WTC11 (cell line): ENCODE measurements around the gene PDZD7. TPM values are rescaled to one million over a fixed set of nuclear protein-coding genes. Genes with fewer than 3 reads are reported as not detected.

ENCODE experiments used
- ATAC-seq: fragments of 200-7000 bp; cut with Tn5 transposase; 2 replicates; pipeline ENCODE4 v1.10.0; 2021; ENCODE audit warnings: mild to moderate bottlenecking, moderate library complexity
- CTCF ChIA-PET: fragments of 300-600 bp; sonication (Branson Sonifier 250); formaldehyde crosslinking; loops from one replicate; lab custom pipeline; 2021; ENCODE audit warnings: antibody characterized with exemption; lab: Charles Lee
- POLR2A ChIA-PET: fragments of 350-600 bp; sonication (Branson Sonifier 250); formaldehyde crosslinking; loops from one replicate; lab custom pipeline; 2021; ENCODE audit warnings: antibody characterized with exemption; lab: Charles Lee
- DNase-seq: peaks from one replicate; pipeline ENCODE4 v3.0.0; 2021; ENCODE audit warnings: low spot score
- H3K27ac Mint-ChIP-seq: 2 replicates; pipeline ENCODE4 v1.8.0; 2021; ENCODE audit warnings: mixed read lengths
- H3K27me3 Mint-ChIP-seq: 2 replicates; pipeline ENCODE4 v1.8.0; 2021; ENCODE audit warnings: low read depth, mild to moderate bottlenecking, moderate library complexity, mixed read lengths
- H3K36me3 Mint-ChIP-seq: 2 replicates; pipeline ENCODE4 v1.8.0; 2021; ENCODE audit warnings: mixed read lengths
- H3K4me1 Mint-ChIP-seq: 2 replicates; pipeline ENCODE4 v1.8.0; 2022; ENCODE audit warnings: mixed read lengths
- H3K4me3 Mint-ChIP-seq: 2 replicates; pipeline ENCODE4 v1.8.0; 2021; ENCODE audit warnings: mild to moderate bottlenecking, moderate library complexity, mixed read lengths
- H3K9me3 Mint-ChIP-seq: 2 replicates; pipeline ENCODE4 v1.8.0; 2021; ENCODE audit warnings: mixed read lengths
- ATF2 ChIP-seq: sonication (generic); formaldehyde crosslinking; IDR thresholded peaks from 2 replicates; pipeline ENCODE4 v1.8.1; 2022; ENCODE audit warnings: low read depth, missing genetic modification reagents, borderline replicate concordance
- E2F1 ChIP-seq: sonication (generic); formaldehyde crosslinking; IDR thresholded peaks from 2 replicates; pipeline ENCODE4 v1.8.0; 2022; ENCODE audit warnings: mild to moderate bottlenecking, missing genetic modification reagents
- ESRRA ChIP-seq: sonication (generic); formaldehyde crosslinking; IDR thresholded peaks from 2 replicates; pipeline ENCODE4 v1.8.1; 2022; ENCODE audit warnings: mild to moderate bottlenecking, missing genetic modification reagents, borderline replicate concordance
- FOXJ3 ChIP-seq: sonication (generic); formaldehyde crosslinking; IDR thresholded peaks from 2 replicates; pipeline ENCODE4 v1.9.0; 2021; ENCODE audit warnings: missing genetic modification reagents, mild to moderate bottlenecking, borderline replicate concordance
- FOXP4 ChIP-seq: sonication (generic); formaldehyde crosslinking; IDR thresholded peaks from 2 replicates; pipeline ENCODE4 v1.8.0; 2022; ENCODE audit warnings: mild to moderate bottlenecking, missing genetic modification reagents
- GRHL2 ChIP-seq: fragments of 250-450 bp; sonication (Bioruptor Pico); IDR thresholded peaks from 2 replicates; pipeline ENCODE4 v1.8.0; 2022; ENCODE audit warnings: mild to moderate bottlenecking, moderate library complexity; ENCODE audit not compliant: insufficient replicate concordance, severe bottlenecking
- IRF1 ChIP-seq: sonication (generic); formaldehyde crosslinking; IDR thresholded peaks from 2 replicates; pipeline ENCODE4 v1.8.0; 2023; ENCODE audit warnings: missing genetic modification reagents
- KAT7 ChIP-seq: sonication (generic); formaldehyde crosslinking; IDR thresholded peaks from 2 replicates; pipeline ENCODE4 v1.8.1; 2023; ENCODE audit warnings: missing genetic modification reagents, mild to moderate bottlenecking, borderline replicate concordance
- NR1H2 ChIP-seq: sonication (generic); formaldehyde crosslinking; IDR thresholded peaks from 2 replicates; pipeline ENCODE4 v1.9.0; 2021; ENCODE audit warnings: mild to moderate bottlenecking, moderate library complexity, missing genetic modification reagents
- OVOL2 ChIP-seq: fragments of 250-450 bp; sonication (Bioruptor Pico); IDR thresholded peaks from 2 replicates; pipeline ENCODE4 v1.9.0; 2021; ENCODE audit warnings: mild to moderate bottlenecking, borderline replicate concordance
- SMAD4 ChIP-seq: sonication (generic); formaldehyde crosslinking; IDR thresholded peaks from 2 replicates; pipeline ENCODE4 v1.8.0; 2022; ENCODE audit warnings: mild to moderate bottlenecking, missing genetic modification reagents
- TEAD4 ChIP-seq: sonication (generic); formaldehyde crosslinking; IDR thresholded peaks from 2 replicates; pipeline ENCODE4 v1.8.0; 2022; ENCODE audit warnings: mild to moderate bottlenecking, missing genetic modification reagents
- ZBTB21 ChIP-seq: sonication (generic); formaldehyde crosslinking; IDR thresholded peaks from 2 replicates; pipeline ENCODE4 v1.8.1; 2023; ENCODE audit warnings: mild to moderate bottlenecking, missing genetic modification reagents, borderline replicate concordance
- total RNA-seq: library from RNA; stranded (reverse); gene quantifications from 3 replicates; pipeline ENCODE4 v1.2.3, GENCODE V29; 2021
- TF ChIP-seq, protein P1 (sequence below): sonication (generic); formaldehyde crosslinking; IDR thresholded peaks from 2 replicates; pipeline ENCODE4 v1.8.1; 2023; ENCODE audit warnings: mild to moderate bottlenecking, missing genetic modification reagents
- TF ChIP-seq, protein P2 (sequence below): fragments of 250-450 bp; sonication (Bioruptor Pico); IDR thresholded peaks from 2 replicates; pipeline ENCODE4 v1.9.0; 2021; ENCODE audit warnings: mild to moderate bottlenecking, borderline replicate concordance
- TF ChIP-seq, protein P3 (sequence below): fragments of 200-600 bp; IDR thresholded peaks from 2 replicates; pipeline ENCODE4 v1.8.0; 2022; ENCODE audit warnings: antibody characterized with exemption
- TF ChIP-seq, protein P4 (sequence below): sonication (generic); formaldehyde crosslinking; IDR thresholded peaks from 2 replicates; pipeline ENCODE4 v1.8.1; 2022; ENCODE audit warnings: low read depth, mild to moderate bottlenecking, moderate library complexity, missing genetic modification reagents, borderline replicate concordance

PDZD7 gene
- total RNA-seq, 1 experiment from 2014 or later: 2.6 TPM

GRCh38 chr10:100963826-100964225 is 67.1 kb downstream of the PDZD7 start (continued):
- TF ChIP-seq FOXP4 (CRISPR knock-in tag) (no peak), FOXJ3 (CRISPR knock-in tag) (no peak), IRF1 (CRISPR knock-in tag) (no peak)
- TF ChIP-seq, protein P1, sequence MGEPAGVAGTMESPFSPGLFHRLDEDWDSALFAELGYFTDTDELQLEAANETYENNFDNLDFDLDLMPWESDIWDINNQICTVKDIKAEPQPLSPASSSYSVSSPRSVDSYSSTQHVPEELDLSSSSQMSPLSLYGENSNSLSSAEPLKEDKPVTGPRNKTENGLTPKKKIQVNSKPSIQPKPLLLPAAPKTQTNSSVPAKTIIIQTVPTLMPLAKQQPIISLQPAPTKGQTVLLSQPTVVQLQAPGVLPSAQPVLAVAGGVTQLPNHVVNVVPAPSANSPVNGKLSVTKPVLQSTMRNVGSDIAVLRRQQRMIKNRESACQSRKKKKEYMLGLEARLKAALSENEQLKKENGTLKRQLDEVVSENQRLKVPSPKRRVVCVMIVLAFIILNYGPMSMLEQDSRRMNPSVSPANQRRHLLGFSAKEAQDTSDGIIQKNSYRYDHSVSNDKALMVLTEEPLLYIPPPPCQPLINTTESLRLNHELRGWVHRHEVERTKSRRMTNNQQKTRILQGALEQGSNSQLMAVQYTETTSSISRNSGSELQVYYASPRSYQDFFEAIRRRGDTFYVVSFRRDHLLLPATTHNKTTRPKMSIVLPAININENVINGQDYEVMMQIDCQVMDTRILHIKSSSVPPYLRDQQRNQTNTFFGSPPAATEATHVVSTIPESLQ (CRISPR knock-in tag): no peak

DNA sequence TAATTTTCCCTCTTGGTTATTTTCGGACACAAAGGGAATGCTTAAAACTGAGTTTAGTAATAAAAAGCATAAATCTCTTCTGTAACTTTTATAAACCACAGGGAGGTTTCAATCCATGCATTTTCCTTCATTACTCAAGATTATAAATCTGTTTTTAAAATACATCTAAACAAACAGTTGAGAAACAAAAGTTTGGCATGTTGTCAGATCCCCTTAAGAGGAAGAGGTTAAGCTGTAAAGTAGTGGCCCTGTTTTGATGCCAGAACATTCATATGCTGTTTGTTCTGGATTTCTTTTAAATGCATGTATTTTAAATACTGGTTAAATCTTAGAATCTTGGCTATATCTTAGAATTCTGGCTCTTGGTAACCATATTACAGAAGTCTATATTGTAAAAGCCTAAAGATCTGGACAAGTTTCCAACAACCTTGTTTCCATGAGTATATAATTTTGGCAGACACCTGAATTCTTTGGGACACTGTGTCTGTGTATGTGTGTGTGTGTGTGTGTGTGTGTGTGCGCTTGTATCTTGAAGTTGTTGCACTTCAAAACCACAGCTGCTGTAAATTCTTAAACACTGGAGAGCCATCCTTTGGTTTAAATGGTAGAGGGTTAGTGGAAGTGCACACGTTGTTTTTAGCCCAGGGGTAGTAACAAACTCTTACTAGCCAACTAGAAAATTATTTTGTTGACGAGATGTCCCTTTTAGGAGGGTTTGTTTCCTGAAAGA is 68.4 kb downstream of the PDZD7 start:
- Mint-ChIP-seq H3K27ac (no peak overlapping the region), H3K36me3 (peaks cover 12% of the 10 kb centered on the region), H3K4me1 (no peaks in the 10 kb centered on the region), H3K27me3 (no peaks in the 10 kb centered on the region), H3K4me3 (no peak overlapping the region), H3K9me3 (no peaks in the 10 kb centered on the region)
- DNase-seq (no peak), ATAC-seq (no peak)
- ChIA-PET POLR2A (no interaction called here), CTCF (no interaction called here)
- TF ChIP-seq E2F1 (CRISPR knock-in tag) (no peak), NR1H2 (CRISPR knock-in tag) (no peak), KAT7 (CRISPR knock-in tag) (no peak), ATF2 (CRISPR knock-in tag) (no peak), OVOL2 (CRISPR knock-in tag) (no peak), GRHL2 (CRISPR knock-in tag) (no peak), SMAD4 (CRISPR knock-in tag) (no peak), TEAD4 (CRISPR knock-in tag) (no peak), ESRRA (CRISPR knock-in tag) (no peak), ZBTB21 (CRISPR knock-in tag) (no peak)
- TF ChIP-seq, protein P2, sequence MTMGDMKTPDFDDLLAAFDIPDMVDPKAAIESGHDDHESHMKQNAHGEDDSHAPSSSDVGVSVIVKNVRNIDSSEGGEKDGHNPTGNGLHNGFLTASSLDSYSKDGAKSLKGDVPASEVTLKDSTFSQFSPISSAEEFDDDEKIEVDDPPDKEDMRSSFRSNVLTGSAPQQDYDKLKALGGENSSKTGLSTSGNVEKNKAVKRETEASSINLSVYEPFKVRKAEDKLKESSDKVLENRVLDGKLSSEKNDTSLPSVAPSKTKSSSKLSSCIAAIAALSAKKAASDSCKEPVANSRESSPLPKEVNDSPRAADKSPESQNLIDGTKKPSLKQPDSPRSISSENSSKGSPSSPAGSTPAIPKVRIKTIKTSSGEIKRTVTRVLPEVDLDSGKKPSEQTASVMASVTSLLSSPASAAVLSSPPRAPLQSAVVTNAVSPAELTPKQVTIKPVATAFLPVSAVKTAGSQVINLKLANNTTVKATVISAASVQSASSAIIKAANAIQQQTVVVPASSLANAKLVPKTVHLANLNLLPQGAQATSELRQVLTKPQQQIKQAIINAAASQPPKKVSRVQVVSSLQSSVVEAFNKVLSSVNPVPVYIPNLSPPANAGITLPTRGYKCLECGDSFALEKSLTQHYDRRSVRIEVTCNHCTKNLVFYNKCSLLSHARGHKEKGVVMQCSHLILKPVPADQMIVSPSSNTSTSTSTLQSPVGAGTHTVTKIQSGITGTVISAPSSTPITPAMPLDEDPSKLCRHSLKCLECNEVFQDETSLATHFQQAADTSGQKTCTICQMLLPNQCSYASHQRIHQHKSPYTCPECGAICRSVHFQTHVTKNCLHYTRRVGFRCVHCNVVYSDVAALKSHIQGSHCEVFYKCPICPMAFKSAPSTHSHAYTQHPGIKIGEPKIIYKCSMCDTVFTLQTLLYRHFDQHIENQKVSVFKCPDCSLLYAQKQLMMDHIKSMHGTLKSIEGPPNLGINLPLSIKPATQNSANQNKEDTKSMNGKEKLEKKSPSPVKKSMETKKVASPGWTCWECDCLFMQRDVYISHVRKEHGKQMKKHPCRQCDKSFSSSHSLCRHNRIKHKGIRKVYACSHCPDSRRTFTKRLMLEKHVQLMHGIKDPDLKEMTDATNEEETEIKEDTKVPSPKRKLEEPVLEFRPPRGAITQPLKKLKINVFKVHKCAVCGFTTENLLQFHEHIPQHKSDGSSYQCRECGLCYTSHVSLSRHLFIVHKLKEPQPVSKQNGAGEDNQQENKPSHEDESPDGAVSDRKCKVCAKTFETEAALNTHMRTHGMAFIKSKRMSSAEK (CRISPR knock-in tag): no peak
- TF ChIP-seq, protein P3, sequence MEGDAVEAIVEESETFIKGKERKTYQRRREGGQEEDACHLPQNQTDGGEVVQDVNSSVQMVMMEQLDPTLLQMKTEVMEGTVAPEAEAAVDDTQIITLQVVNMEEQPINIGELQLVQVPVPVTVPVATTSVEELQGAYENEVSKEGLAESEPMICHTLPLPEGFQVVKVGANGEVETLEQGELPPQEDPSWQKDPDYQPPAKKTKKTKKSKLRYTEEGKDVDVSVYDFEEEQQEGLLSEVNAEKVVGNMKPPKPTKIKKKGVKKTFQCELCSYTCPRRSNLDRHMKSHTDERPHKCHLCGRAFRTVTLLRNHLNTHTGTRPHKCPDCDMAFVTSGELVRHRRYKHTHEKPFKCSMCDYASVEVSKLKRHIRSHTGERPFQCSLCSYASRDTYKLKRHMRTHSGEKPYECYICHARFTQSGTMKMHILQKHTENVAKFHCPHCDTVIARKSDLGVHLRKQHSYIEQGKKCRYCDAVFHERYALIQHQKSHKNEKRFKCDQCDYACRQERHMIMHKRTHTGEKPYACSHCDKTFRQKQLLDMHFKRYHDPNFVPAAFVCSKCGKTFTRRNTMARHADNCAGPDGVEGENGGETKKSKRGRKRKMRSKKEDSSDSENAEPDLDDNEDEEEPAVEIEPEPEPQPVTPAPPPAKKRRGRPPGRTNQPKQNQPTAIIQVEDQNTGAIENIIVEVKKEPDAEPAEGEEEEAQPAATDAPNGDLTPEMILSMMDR: no peak
- TF ChIP-seq, protein P4, sequence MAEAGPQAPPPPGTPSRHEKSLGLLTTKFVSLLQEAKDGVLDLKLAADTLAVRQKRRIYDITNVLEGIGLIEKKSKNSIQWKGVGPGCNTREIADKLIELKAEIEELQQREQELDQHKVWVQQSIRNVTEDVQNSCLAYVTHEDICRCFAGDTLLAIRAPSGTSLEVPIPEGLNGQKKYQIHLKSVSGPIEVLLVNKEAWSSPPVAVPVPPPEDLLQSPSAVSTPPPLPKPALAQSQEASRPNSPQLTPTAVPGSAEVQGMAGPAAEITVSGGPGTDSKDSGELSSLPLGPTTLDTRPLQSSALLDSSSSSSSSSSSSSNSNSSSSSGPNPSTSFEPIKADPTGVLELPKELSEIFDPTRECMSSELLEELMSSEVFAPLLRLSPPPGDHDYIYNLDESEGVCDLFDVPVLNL (CRISPR knock-in tag): no peak
